Fibroblast of pulmonary artery (primary cell): Measurements from ENCODE around the gene ASIC2.

ENCODE experiments used
- DNase-seq: peaks from one replicate; pipeline ENCODE4 v3.0.0-alpha.2; 2010; ENCODE audit warnings: low read depth
- H3K4me3 ChIP-seq: replicated peaks from 2 replicates; pipeline ENCODE4 v1.5.1; 2011; ENCODE audit warnings: low read depth, mild to moderate bottlenecking, control low read depth, low read length, moderate library complexity
- TF ChIP-seq, protein P1 (sequence below): IDR thresholded peaks from 2 replicates; pipeline ENCODE4 v1.5.1; 2011; ENCODE audit warnings: mild to moderate bottlenecking, control low read depth, low read length, inconsistent platforms; ENCODE audit errors: missing control alignments

The ASIC2 gene

GRCh38 chr17:33292981-33293867, at the start of gene ASIC2:
TSS of gene ASIC2 (minus strand) at chr17:33293295.
- TF ChIP-seq, protein P1, sequence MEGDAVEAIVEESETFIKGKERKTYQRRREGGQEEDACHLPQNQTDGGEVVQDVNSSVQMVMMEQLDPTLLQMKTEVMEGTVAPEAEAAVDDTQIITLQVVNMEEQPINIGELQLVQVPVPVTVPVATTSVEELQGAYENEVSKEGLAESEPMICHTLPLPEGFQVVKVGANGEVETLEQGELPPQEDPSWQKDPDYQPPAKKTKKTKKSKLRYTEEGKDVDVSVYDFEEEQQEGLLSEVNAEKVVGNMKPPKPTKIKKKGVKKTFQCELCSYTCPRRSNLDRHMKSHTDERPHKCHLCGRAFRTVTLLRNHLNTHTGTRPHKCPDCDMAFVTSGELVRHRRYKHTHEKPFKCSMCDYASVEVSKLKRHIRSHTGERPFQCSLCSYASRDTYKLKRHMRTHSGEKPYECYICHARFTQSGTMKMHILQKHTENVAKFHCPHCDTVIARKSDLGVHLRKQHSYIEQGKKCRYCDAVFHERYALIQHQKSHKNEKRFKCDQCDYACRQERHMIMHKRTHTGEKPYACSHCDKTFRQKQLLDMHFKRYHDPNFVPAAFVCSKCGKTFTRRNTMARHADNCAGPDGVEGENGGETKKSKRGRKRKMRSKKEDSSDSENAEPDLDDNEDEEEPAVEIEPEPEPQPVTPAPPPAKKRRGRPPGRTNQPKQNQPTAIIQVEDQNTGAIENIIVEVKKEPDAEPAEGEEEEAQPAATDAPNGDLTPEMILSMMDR, result no peak
- no peak within 1 kb of the TSS for H3K4me3 ChIP-seq
- DNase-seq, result no peak

DNA sequence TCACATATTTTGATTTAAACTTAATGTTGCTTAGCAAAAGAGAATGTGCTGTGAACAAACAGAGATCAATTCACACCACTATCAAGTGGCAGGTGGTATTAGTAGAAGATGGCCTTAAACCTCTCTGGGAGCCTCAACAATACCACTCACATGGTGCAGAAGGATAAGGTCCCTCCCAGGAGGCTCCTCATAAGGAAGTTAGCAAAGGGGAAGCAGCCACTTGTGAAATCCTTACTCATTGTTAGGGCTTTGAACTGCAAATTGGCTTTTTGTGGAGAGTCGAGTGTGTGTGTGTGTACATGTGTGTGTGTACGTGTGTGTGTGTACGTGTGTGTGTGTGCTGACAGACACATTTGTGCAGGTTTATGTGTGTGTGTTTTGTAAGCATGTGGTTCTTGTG, 48.9 kb upstream of the ASIC2 start:
- TF ChIP-seq, protein P1, result no peak
- H3K4me3 ChIP-seq, result no peak overlapping the region

GRCh38 chr17:33338242-33338641, 45.1 kb upstream of the ASIC2 start:
- TF ChIP-seq, protein P1, result no peak
- DNase-seq, result no peak
- H3K4me3 ChIP-seq, result no peak overlapping the region

More for the DNA sequence above, 48.9 kb upstream of the ASIC2 start:
- no peak for DNase-seq

DNA sequence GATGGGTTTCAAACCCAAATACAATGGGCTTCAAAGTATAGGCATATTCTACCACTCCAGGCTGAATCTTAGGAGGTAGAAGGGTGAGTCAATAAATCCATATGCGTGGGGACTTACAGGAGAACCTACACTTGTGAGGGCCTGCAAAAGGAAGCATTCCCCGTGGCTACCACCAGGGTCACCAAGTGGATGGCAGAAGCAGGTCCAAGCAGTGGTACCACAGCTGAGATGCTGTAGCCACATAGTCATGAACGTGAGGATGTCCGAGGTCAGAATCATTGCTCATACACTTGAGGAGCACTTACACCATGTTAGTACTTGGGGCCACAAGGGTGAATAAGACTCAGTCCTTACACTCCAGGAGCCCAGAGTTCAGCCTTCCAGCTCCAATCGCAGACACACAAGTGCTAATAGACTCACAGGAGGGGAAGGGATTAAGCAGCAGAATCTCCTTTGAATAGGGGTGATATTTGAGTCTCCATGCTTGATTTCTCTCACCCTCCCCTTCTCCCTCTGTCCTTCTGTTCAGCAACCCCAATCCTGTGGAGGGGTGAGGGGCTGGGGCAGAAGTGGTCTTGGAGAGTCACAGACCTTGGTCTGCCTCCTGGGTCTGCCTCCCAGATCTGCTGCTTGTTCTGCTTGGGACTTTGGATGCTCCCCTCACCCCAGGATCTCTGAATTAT, 42.5 kb upstream of the ASIC2 start:
- TF ChIP-seq, protein P1, result no peak
- DNase-seq, result no peak
- H3K4me3 ChIP-seq, result no peak overlapping the region

- no peak for DNase-seq
- TF ChIP-seq, protein P1, result no peak
- no peak overlapping the region for H3K4me3 ChIP-seq
Measured at GRCh38 chr17:33334703-33335102, 41.6 kb upstream of the ASIC2 start.

- TF ChIP-seq, protein P1, result no peak
- H3K4me3 ChIP-seq, result no peak overlapping the region
- no peak for DNase-seq
Measured at GRCh38 chr17:33330877-33331276, 37.8 kb upstream of the ASIC2 start.
